Uterus (tissue), 4 donors: ENCODE data around the gene CDH4. TPM values are rescaled to one million over a fixed set of nuclear protein-coding genes. Genes with fewer than 3 reads are reported as not detected.

ENCODE experiments used
- DNase-seq, 2 donors: peaks; one replicate each; pipeline ENCODE4 v3.0.0-alpha.2; 2019 to 2020
- H3K27ac ChIP-seq, 2 donors: fragments of 200-600 bp; sonication (generic); 1 replicate in 1 of 2; 2 replicates in 1 of 2; pipeline ENCODE4 v1.5.1; 2016 to 2018
- H3K27me3 ChIP-seq, 2 donors: fragments of 200-600 bp; sonication (generic); one replicate each; pipeline ENCODE4 v1.5.1; 2018 to 2019; ENCODE audit warnings: control low read depth in 1 of 2
- H3K36me3 ChIP-seq, 2 donors: fragments of 200-600 bp; sonication (generic); one replicate each; pipeline ENCODE4 v1.5.1; 2019; ENCODE audit warnings: control low read depth in 1 of 2
- H3K4me1 ChIP-seq, 2 donors: fragments of 200-600 bp; sonication (generic); one replicate each; pipeline ENCODE4 v1.5.1; 2018 to 2019; ENCODE audit warnings: control low read depth in 1 of 2
- H3K4me3 ChIP-seq, 2 donors: fragments of 200-600 bp; sonication (generic); 1 replicate in 1 of 2; 2 replicates in 1 of 2; pipeline ENCODE4 v1.5.1; 2018 to 2019; ENCODE audit warnings: mild to moderate bottlenecking in 1 of 2
- H3K9me3 ChIP-seq, 2 donors: fragments of 200-600 bp; sonication (generic); one replicate each; pipeline ENCODE4 v1.5.1; 2019; ENCODE audit warnings: control low read depth in 1 of 2
- POLR2A ChIP-seq, 2 donors: fragments of 450-650 bp; IDR thresholded peaks; one replicate each; pipeline ENCODE4 v1.6.1; 2016; ENCODE audit warnings: antibody characterized with exemption in 2 of 2, mild to moderate bottlenecking in 1 of 2, moderate library complexity in 1 of 2
- intact Hi-C: fragments of 100-400 bp; cut with DNase I; formaldehyde crosslinking; loops from one replicate; pipeline ENCODE4 v1.15.1; 2023; ENCODE audit warnings: low total_unique reads
- total RNA-seq, 4 donors: library from RNA; depleted of rRNA in 3 of 4; stranded (reverse); fragments of >200 nt in 3 of 4; gene quantifications; one replicate each; pipeline versions ENCODE4 v1.1.0 to v1.2.4, GENCODE V29; 2014 to 2023
- TF ChIP-seq, protein P1 (sequence below), 4 experiments: fragments of 200-600 bp in 2 of 4; fragments of 450-650 bp in 2 of 4; sonication (generic) in 2 of 4; IDR thresholded peaks; one replicate each; pipeline ENCODE4 v1.5.1; 2016 to 2019; ENCODE audit warnings: antibody characterized with exemption in 4 of 4, mild to moderate bottlenecking in 2 of 4, moderate library complexity in 1 of 4
- donor health status: DM: yes; HTN: yes; CAD: no.

Gene CDH4
- total RNA-seq, 4 donors from 2014 or later, result under 0.01 to 0.55 TPM; not detected in 2

- no peak overlapping the region for H3K27ac ChIP-seq
- TF ChIP-seq, protein P1, sequence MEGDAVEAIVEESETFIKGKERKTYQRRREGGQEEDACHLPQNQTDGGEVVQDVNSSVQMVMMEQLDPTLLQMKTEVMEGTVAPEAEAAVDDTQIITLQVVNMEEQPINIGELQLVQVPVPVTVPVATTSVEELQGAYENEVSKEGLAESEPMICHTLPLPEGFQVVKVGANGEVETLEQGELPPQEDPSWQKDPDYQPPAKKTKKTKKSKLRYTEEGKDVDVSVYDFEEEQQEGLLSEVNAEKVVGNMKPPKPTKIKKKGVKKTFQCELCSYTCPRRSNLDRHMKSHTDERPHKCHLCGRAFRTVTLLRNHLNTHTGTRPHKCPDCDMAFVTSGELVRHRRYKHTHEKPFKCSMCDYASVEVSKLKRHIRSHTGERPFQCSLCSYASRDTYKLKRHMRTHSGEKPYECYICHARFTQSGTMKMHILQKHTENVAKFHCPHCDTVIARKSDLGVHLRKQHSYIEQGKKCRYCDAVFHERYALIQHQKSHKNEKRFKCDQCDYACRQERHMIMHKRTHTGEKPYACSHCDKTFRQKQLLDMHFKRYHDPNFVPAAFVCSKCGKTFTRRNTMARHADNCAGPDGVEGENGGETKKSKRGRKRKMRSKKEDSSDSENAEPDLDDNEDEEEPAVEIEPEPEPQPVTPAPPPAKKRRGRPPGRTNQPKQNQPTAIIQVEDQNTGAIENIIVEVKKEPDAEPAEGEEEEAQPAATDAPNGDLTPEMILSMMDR (IDR thresholded peaks at IDR 0.05), result no peak
- TF ChIP-seq POLR2A (IDR thresholded peaks at IDR 0.05), result no peak
- no peaks in the 10 kb centered on the region for H3K36me3 ChIP-seq
- no peaks in the 10 kb centered on the region for H3K4me1 ChIP-seq
- intact Hi-C loops, result no loop called here
- no peaks in the 10 kb centered on the region for H3K9me3 ChIP-seq
- DNase-seq, result no peak
- H3K27me3 ChIP-seq, result no peaks in the 10 kb centered on the region
- no peak overlapping the region for H3K4me3 ChIP-seq
Observed at GRCh38 chr20:61445741-61446140, 193.7 kb downstream of the CDH4 start.

GRCh38 chr20:61447952-61448351 lies 195.9 kb downstream of the CDH4 start:
- TF ChIP-seq POLR2A (IDR thresholded peaks at IDR 0.05), result no peak
- TF ChIP-seq, protein P1 (IDR thresholded peaks at IDR 0.05), result no peak
- Histone ChIP-seq H3K4me3 (no peak overlapping the region), H3K27me3 (no peaks in the 10 kb centered on the region), H3K4me1 (no peaks in the 10 kb centered on the region), H3K36me3 (no peaks in the 10 kb centered on the region), H3K27ac (no peak overlapping the region), H3K9me3 (no peaks in the 10 kb centered on the region)
- intact Hi-C loops, result no loop called here
- no peak for DNase-seq

- intact Hi-C loops, result no loop called here
- Histone ChIP-seq H3K27ac (no peak overlapping the region), H3K4me1 (no peaks in the 10 kb centered on the region), H3K27me3 (no peaks in the 10 kb centered on the region), H3K9me3 (no peaks in the 10 kb centered on the region), H3K36me3 (no peaks in the 10 kb centered on the region), H3K4me3 (no peak overlapping the region)
- DNase-seq, result no peak
- TF ChIP-seq POLR2A (IDR thresholded peaks at IDR 0.05), result no peak
Observed at GRCh38 chr20:61448386-61448785, 196.3 kb downstream of the CDH4 start.

DNA sequence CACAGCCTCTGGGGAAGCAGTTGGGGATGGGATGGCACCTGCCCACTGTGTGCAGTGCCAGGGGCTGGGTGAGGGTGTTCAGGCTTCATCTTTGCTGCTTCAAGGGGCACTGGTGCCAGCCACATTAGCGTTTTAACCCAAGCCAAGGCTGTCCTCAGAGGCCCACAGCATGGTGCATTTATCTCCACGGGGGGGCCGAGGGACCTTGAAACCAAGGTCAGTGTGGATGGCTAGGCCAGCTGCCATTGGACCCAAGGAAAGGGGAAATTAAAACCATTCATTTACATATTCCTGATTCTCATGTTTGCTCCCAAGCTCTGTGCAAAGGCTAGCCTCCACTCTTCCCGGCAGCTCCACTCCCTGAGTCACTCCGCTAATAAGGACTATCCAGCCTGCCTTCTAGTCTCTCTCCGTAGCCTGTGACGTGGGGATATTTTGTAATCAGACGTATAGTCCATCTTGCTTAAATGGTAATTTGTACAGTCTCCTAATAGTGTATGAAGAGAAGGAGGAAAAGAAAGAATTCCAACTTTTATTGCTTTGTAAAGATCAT lies 197.1 kb downstream of the CDH4 start:
- intact Hi-C loops, result no loop called here

DNA sequence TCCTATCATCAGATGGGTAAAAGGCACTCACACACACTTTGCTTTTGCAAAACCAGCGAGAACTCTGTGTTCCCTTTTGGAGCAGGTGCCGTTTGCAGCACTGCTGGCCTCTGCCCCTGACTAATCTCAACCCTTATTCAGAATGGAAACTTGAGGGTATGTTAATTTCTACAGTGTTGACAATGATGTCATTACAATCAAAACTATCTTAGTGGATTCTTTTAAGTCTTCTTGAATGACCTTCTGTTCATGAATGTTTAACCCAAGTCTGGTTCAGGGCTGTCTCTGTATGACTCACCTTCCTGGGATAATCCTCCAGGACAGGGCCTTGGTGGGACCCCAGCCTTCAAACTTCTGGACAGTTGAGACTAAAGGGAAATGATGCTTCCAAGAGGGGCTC lies 197.9 kb downstream of the CDH4 start:
- H3K27ac ChIP-seq, result no peak overlapping the region
- no peaks in the 10 kb centered on the region for H3K4me1 ChIP-seq
- no peaks in the 10 kb centered on the region for H3K9me3 ChIP-seq
- no peak for DNase-seq
- no peaks in the 10 kb centered on the region for H3K27me3 ChIP-seq
- TF ChIP-seq, protein P1 (IDR thresholded peaks at IDR 0.05), result no peak
- TF ChIP-seq POLR2A (IDR thresholded peaks at IDR 0.05), result no peak
- intact Hi-C loops, result no loop called here
- no peak overlapping the region for H3K4me3 ChIP-seq
- H3K36me3 ChIP-seq, result no peaks in the 10 kb centered on the region

More for the DNA sequence above, 197.1 kb downstream of the CDH4 start:
- H3K36me3 ChIP-seq, result no peaks in the 10 kb centered on the region
- H3K27me3 ChIP-seq, result no peaks in the 10 kb centered on the region
- H3K27ac ChIP-seq, result no peak overlapping the region
- DNase-seq, result no peak
- H3K9me3 ChIP-seq, result no peaks in the 10 kb centered on the region
- no peaks in the 10 kb centered on the region for H3K4me1 ChIP-seq
- TF ChIP-seq POLR2A (IDR thresholded peaks at IDR 0.05), result no peak
- TF ChIP-seq, protein P1 (IDR thresholded peaks at IDR 0.05), result no peak
- no peak overlapping the region for H3K4me3 ChIP-seq

DNA sequence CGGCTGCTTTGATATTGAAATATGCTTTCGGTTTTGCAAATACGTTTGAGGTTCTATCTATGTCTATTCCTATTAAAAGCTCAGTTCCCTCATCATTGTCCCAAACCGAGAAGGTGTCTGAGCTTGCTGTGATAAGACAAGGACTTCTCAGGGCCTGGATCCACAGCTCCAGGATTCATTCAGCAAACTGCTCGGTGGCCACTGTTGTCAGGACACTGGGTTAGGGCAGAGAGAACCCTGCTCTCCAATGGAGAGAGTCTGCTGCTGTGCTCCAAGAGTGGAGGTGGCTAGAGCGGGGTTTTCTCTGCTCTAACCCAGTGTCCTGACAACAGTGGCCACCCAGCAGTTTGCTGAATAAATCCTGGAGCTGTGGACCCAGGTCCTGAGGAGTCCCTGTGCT lies 198.5 kb downstream of the CDH4 start:
- no peaks in the 10 kb centered on the region for H3K9me3 ChIP-seq
- no peaks in the 10 kb centered on the region for H3K4me1 ChIP-seq
- H3K4me3 ChIP-seq, result no peak overlapping the region
- no peaks in the 10 kb centered on the region for H3K36me3 ChIP-seq
- no peak for DNase-seq
- no peak overlapping the region for H3K27ac ChIP-seq
- TF ChIP-seq, protein P1 (IDR thresholded peaks at IDR 0.05), result no peak
- no peak for TF ChIP-seq POLR2A (IDR thresholded peaks at IDR 0.05)
- no peaks in the 10 kb centered on the region for H3K27me3 ChIP-seq
- intact Hi-C loops, result no loop called here
